HS-5 (cell line): ENCODE results near the gene CLDN5.
A peak's percentile ranks its signal among the peaks of the same experiment; 100 is the strongest.

Source experiments
- DNase-seq: peaks from one replicate; pipeline ENCODE4 v3.0.0-alpha.2; 2012; ENCODE audit warnings: low read depth

Gene CLDN5

GRCh38 chr22:19503869-19504268 lies 20.3 kb downstream of the CLDN5 start:
- DNase-seq = no peak

DNA sequence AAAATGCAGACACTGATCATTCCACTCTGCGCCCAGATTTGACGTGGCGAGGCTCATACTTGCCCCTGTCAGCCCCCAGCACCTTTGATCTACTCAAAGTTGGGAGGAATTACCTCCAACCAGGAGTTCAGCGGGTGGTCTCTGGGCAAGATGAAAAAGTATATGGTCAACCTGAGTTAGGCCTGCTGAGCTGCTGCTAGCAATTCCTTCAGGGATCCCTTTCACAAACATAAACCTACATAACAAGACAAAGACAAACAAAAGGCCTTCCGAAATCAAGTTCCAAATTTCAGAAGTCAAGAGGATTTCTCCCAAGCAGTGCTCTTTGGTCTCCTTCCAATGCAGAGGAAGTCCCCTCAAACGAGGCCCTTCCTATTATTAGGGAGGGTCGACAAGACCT lies 20.8 kb downstream of the CLDN5 start:
- no peak for DNase-seq

GRCh38 chr22:19501897-19502447 lies 22.2 kb downstream of the CLDN5 start:
- no peak for DNase-seq

- no peak for DNase-seq
Observed at GRCh38 chr22:19499880-19500242, 24.3 kb downstream of the CLDN5 start.

GRCh38 chr22:19499236-19499879 lies 24.9 kb downstream of the CLDN5 start:
- DNase-seq = no peak

GRCh38 chr22:19498866-19499190 lies 25.4 kb downstream of the CLDN5 start:
- no peak for DNase-seq

DNA sequence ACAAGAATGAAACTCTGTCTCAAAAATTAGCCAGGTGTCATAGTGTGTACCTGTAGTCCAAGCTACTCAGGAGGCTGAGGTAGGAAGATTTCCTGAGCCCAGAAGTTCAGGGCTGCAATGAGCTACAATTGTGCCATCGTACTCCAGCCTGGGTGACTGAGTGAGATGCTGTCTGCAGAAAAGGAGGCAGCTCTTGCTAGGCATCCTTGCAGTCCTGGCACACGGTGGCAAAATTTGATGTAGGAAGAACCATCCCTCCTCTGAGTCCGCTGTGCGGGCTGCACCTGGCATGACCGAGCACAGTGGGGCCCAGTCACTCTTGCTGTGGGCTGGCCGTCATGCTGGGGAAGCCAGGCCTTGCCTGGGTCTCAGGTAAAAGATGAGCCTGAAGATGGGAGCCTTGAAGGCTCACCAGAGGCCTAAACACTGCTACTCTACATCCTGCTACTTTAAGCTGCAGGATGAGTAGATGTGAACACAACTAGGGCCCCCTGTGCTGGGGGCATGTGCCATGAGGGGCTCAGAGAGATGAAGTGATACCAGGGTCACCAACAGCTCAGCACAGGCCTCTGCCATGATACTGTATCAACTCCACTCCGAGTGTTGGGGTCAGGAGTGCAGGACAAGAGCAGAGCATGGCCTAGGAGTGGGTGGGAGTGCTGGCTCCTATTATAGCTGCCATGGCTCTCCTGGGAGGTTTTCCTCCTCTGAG lies 25.9 kb downstream of the CLDN5 start:
- no peak for DNase-seq

DNA sequence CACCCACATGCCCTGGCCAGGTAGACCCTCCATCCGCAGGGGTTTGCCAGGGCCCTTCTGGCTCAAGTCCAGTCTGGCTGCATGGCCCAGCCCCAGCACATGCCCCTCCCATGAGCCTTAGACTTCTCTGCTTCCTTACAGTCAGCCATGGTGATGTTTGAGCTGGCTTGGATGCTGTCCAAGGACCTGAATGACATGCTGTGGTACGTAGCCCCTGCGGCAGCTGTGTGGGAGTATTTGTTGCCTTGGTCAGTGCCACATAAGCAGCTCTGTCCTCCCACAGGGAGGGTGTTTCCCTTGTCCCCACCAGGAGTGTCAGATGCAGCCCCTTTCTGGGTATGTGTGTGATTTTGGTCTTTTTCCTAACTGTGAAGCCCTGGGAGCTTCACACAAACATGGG lies 27.0 kb downstream of the CLDN5 start:
- no peak for DNase-seq

DNA sequence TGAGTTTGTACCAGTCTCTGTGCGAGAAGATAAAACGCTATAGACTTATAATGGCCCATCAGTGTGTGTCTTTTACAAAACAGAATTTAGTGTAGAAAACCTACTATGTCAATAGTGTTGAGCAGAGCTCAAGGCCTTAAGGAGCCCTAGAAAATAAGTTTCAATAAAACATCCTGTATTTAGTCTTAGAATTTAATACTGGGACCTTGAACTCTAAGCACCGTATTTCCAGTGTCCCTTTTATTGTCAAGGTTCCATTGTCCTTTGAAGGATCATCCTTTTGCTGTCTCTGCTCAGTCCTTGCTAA lies 27.9 kb downstream of the CLDN5 start:
- DNase-seq = no peak

DNA sequence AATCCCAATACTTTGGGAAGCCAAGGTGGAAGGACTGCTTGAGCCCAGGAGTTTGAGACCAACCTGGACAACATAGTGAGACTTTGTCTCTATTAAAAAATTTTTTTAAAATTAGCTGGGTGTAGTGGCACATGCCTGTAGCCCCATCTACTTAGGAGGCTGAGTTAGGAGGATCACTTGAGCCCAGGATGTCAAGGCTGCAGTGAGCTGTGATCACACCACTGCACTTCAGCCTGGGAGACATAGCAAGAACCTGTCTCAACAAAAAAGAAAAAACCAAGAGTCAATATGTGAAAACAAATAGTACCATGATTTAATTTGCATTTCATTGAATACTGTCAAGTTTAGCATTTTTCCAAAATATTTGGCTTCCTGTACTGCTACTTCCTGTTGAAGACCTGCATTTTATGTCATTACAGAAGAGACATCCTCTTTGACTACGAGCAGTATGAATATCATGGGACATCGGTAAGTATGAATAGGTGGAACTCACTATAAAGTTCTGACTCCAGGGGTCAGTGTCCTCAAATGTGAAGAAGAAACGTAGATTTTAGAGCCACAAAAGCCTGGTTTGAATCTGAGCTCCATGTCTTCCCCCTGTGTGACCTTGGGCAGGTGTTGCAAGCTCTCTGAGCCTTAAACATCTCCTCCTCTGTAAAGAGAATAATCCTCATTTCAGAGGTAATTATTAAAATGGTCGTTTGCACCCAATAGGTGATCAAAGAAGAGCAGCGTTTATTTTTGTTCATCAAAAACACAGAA lies 28.5 kb downstream of the CLDN5 start:
- DNase-seq = no peak

- DNase-seq = no peak
Observed at GRCh38 chr22:19494676-19495173, 29.5 kb downstream of the CLDN5 start.

DNA sequence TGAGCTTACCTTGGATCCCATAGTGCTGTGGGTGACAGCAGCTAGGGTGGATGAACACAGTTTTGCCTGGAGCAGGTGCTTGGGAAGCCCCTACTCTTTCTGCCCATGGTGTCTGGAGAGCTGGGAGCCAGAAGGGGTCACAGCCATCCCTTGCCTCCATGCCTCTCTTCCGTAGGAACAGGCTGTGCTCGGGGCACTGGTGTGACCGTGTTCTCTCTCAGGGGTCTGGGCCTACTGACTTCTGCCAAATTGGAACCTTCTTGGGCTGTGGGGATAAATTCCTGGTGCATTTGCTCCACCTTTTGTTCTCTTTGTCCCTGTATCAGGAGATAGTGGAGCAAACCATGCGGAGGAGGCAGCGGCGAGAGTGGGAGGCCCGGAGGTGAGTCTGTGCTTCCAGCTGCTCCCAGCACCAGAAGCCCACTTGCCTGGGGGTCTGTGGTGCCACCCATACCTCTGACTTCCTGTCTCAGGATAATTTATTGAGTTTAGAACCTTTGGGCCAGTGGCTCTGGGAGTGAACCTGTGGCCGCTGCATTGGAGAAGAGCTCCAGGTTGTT lies 30.1 kb downstream of the CLDN5 start:
- DNase-seq = no peak

DNA sequence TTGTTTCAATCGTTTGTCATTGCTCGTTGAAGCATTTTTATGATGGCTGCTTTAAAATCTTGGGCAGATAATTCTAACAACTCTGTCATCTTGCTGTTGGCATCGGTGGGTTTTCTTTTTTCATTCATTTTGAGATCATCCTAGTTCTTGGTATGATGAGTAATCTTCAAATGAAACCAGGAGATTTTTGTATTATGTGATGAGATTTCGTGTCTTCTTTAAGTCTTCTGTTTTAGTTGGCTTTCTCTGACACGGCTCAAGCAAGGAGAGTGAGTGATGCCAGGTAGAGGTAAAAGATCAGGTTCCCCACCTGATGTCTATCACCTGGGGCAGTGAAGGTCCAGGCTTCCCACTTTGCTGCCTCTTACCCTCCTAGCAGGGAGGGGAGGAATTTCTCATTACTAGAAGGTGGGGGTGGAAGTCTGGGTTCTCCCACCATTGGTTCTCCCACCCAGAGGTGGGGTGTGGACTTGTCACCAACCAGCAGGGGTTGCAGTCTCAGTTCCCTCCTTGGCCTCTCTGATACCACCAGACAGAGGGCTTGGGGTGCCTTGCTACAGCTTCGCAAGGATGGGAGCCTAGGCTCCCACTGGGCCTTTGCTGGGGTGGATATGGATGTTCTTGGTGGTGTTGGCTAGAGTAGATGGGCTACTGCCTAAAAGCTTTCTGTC lies 31.6 kb downstream of the CLDN5 start:
- no peak for DNase-seq

DNA sequence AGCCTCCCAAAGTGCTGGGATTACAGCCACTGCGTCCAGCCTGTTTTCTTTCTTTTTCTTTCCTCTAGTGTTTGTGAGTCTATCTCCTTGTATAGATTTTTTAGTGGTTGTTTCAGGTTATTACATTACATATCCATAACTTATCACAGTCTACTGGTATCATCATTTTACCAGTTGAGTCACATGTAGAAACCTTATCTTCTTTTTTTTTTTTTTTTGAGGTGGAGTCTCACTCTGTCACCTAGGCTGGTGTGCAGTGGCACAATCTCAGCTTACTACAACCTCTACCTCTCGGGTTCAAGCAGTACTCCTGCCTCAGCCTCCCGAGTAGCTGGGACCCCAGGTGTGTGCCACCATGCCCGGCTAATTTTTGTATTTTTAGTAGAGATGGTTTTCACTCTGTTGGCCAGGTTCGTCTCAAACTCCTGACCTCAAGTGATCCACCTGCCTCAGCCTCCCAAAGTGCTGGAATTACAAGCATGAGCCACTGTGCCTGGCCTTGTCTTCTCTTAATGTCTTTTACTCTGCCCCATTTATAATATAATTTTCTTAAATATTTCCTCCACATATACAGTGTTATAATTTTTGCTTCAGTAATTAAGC lies 33.5 kb downstream of the CLDN5 start:
- no peak for DNase-seq

GRCh38 chr22:19488884-19489843 lies 35.0 kb downstream of the CLDN5 start:
- no peak for DNase-seq

DNA sequence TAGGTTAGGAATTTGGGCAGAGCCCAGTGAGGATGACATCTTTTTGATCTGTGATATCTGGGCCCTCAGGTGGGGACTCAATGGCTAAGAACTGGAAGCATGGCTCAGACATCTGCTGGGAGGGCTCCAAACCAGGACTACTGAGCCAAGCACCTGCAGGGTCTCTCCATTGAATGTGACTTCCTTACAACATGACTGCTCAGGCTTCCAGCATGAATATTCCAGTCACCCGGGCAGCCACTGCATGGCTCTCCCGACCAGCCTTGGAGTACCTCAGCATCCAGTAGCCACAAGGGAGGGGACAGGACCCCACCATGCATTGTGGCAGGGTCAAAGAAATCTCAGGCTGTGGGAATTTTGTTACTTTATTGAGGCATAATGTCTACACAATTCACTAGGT lies 35.9 kb downstream of the CLDN5 start:
- DNase-seq = no peak

- DNase-seq = peak; percentile 72
Observed at GRCh38 chr22:19483481-19484244, 40.5 kb downstream of the CLDN5 start.

DNA sequence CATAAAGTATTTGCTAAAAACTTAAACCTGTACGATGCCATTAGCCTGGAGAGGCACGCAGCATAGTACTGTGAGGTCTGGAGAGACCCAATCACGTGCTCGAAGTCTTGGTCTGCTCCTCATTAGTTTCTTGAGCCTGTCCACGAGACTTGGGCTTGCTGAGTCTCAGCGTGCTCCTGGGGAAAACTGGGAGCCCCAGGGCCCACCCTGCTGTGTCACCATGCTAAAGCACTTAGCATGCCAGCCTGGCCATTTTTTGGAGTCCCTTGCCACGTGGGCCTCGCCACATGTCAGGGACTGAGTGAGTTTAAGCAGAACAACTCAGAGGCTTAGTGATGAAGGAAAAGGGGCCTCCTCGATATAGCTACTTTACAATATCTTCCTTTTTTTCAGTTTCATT lies 41.9 kb downstream of the CLDN5 start:
- DNase-seq = no peak

DNA sequence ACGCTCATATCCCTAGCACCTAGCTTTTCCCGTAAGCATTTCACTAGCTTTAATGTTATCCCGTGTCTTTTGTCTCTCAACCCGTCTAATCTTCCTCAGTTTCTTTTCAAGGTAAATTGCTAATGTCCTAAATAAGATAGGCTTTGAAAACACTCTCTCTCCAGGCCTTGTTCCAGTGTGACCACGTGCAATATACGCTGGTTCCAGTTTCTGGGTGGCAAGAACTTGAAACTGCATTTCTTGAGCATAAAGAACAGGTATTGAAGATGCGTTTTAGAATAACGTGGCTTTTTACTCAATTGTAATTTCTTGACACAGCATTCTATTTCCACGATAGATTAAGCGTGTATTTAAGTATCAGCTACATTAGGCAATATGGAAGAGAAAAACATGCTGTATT lies 43.4 kb downstream of the CLDN5 start:
- DNase-seq = no peak

DNA sequence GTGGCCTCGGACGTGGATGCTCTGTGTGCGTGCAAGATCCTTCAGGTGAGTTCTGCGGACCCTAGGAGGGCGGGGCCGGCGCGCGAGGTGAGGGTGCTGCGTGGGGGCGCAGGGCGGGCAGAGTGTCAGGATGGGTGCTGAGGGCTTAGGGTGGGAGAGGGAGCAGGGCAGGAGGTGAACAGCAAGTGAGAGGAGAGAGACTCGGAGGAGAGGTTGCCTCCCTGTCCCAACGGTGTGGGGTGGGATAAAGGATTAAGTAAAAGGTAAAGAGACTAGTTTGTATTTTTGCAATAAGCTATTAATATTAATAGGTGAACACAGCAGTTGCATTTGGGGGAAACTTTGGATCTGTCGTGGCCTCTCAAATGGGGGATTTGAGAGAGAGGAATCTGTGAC lies 44.0 kb downstream of the CLDN5 start:
- no peak for DNase-seq
